ENCODE results near the gene ALPL.

GRCh38 chr1:21618561-21619374 is 109.5 kb downstream of the ALPL start:
- TF ChIP-seq CTCF (IDR thresholded peaks at IDR 0.05): no peak
- no peak for TF ChIP-seq POLR2A (IDR thresholded peaks at IDR 0.05)
- TF ChIP-seq POLR2AphosphoS5 (IDR thresholded peaks at IDR 0.05; ENCODE audit: insufficient read depth in 1 of 2, low read depth in 1 of 2): no peak
